Subcutaneous adipose tissue (tissue), 4 donors: ENCODE results near the gene GALNT17. TPM values are rescaled to one million over a fixed set of nuclear protein-coding genes. Genes with fewer than 3 reads are reported as not detected.

ENCODE experiments used
- CTCF ChIP-seq: fragments of 450-650 bp; IDR thresholded peaks from one replicate; pipeline ENCODE4 v1.5.1; 2016; ENCODE audit warnings: low read depth, mild to moderate bottlenecking, control low read depth, antibody characterized with exemption, moderate library complexity
- total RNA-seq, 4 donors: library from RNA; depleted of rRNA; stranded (reverse); fragments of >200 nt; gene quantifications; one replicate each; pipeline ENCODE4 v1.1.0, GENCODE V29; 2016

GALNT17 gene
- total RNA-seq, 4 donors from 2014 or later, result 1.3 to 12.2 (median 6.7) TPM

- no peak for TF ChIP-seq CTCF
These were observed 171.6 kb downstream of the GALNT17 start for GRCh38 chr7:71303566-71303965.

- no peak for TF ChIP-seq CTCF
These were observed 176.2 kb downstream of the GALNT17 start for GRCh38 chr7:71308096-71308495.

GRCh38 chr7:71311576-71311975 lies 179.6 kb downstream of the GALNT17 start:
- TF ChIP-seq CTCF, result no peak

- no peak for TF ChIP-seq CTCF
These were observed 181.0 kb downstream of the GALNT17 start for GRCh38 chr7:71312755-71313490.

- TF ChIP-seq CTCF, result no peak
These were observed 181.6 kb downstream of the GALNT17 start for GRCh38 chr7:71313553-71313952.

GRCh38 chr7:71320916-71321315 lies 189.0 kb downstream of the GALNT17 start:
- TF ChIP-seq CTCF, result no peak

- no peak for TF ChIP-seq CTCF
These were observed 190.3 kb downstream of the GALNT17 start for GRCh38 chr7:71322201-71322600.
